Measurements from ENCODE around the gene CFAP61. TPM values are rescaled to one million over a fixed set of nuclear protein-coding genes. Genes with fewer than 3 reads are reported as not detected.

Gene CFAP61
- total and polyA plus RNA-seq, 2 donors from 2014 or later = 0.58 to 2.6 TPM

DNA sequence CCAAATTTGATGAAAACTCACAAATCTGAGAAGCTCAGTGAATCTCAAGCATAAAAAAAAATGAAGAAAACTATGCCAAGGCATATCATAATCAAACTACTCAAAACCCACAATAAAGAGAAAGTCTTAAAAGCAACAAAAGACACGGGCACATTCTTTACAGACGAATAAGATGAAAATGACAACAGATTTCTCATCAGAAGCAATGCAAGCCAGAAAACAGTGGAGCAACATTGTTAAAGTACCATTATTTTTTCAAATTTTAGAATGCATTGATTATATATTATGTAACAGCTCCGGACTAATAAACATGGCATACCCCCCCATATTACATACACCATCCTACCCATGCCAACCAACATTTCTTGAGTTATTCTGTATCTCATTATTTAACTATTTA is 260.2 kb downstream of the CFAP61 start:
- Histone ChIP-seq H3K4me1 (ENCODE audit: control insufficient read depth in 2 of 3, insufficient read depth in 2 of 3, low read depth in 1 of 3, low read length in 3 of 3) (no peaks in the 10 kb centered on the region), H3K4me3 (ENCODE audit: low read length in 3 of 3) (no peak overlapping the region), H3K36me3 (ENCODE audit: control insufficient read depth in 2 of 3, insufficient read depth in 3 of 3, low read length in 3 of 3) (no peaks in the 10 kb centered on the region), H3K9ac (ENCODE audit: low read length in 3 of 3) (no peak overlapping the region), H3K27me3 (ENCODE audit: control insufficient read depth, insufficient read depth, low read length) (no peaks in the 10 kb centered on the region), H3K9me3 (ENCODE audit: control insufficient read depth in 2 of 3, insufficient read depth in 1 of 3, low read length in 3 of 3) (peaks cover 0 to 2% (median 0%) of the 10 kb centered on the region in 3 donors), H3K27ac (ENCODE audit: low read depth in 2 of 2, low read length in 2 of 2) (no peak overlapping the region)
- no peak for TF ChIP-seq CTCF (IDR thresholded peaks at IDR 0.05; ENCODE audit: borderline replicate concordance, extremely low read depth, insufficient read depth)
- intact Hi-C loops (cut with DNase I) = no loop called here
- DNase-seq = no peak
- no peak for FAIRE-seq

DNA sequence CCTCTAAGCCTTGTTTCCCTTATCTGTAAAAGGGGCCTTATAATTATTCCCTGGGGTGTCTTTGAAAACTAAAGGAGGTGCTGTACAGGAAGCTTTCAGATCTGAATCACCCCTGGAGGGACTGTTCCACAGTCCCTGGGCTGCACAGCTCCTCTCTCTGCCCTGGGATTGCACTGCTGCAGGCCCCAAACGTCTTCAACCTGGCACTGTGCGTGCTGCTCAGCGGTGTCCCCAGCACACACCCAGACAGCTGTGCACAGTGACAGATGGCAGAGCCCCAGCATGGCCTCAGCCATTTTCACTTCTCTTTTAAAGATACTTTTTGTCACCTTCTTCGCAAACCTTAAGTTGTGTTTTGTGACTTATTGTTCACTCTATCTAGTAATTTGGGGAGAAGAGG is 264.9 kb downstream of the CFAP61 start:
- Histone ChIP-seq H3K4me1 (ENCODE audit: control insufficient read depth in 2 of 3, insufficient read depth in 2 of 3, low read depth in 1 of 3, low read length in 3 of 3) (no peaks in the 10 kb centered on the region), H3K9ac (ENCODE audit: low read length in 3 of 3) (no peak overlapping the region), H3K36me3 (ENCODE audit: control insufficient read depth in 2 of 3, insufficient read depth in 3 of 3, low read length in 3 of 3) (no peaks in the 10 kb centered on the region), H3K9me3 (ENCODE audit: control insufficient read depth in 2 of 3, insufficient read depth in 1 of 3, low read length in 3 of 3) (peaks cover 0 to 8% (median 2%) of the 10 kb centered on the region in 3 donors), H3K27me3 (ENCODE audit: control insufficient read depth, insufficient read depth, low read length) (no peaks in the 10 kb centered on the region), H3K4me3 (ENCODE audit: low read length in 3 of 3) (no peak overlapping the region), H3K27ac (ENCODE audit: low read depth in 2 of 2, low read length in 2 of 2) (no peak overlapping the region)
- FAIRE-seq (no peak), DNase-seq (no peak)
- intact Hi-C loops (cut with DNase I) = no loop called here
- TF ChIP-seq CTCF (IDR thresholded peaks at IDR 0.05; ENCODE audit: borderline replicate concordance, extremely low read depth, insufficient read depth) = no peak

DNA sequence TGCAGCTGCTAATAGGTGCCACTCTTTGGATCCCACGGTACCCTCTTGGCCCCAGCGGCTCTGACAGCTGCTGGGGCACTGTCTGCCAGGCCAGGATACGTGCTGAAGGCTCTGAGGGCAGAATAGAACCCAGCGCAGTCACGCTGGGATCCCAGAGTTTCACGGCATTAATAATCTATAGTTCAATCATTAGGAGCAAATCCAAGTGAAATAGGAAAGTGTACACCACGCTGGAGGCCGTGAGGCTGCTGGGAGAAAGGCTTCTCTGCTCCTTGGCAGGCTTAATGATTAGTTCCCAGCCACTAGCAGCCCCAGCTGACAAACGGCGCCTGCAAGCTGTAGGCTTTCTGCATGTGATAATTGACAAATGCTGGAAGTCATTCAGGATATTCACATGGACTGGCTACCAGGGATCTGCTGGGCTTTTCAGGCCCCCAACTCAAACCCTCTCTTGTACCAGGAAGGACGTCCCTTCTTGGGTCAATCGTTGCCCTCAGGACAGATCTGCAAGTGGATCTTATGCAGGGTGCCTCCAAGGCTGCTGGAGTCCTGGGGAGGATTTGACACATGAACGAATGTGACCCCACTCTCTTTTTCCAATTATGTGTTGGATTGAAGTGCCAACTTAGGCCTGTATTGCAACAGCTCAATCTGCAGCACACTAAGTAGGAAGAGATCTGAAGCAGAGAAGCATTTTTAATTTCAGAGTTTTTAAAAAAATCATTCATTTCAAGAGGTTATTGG is 265.5 kb downstream of the CFAP61 start:
- TF ChIP-seq CTCF (IDR thresholded peaks at IDR 0.05; ENCODE audit: borderline replicate concordance, extremely low read depth, insufficient read depth) = no peak
- no peak overlapping the region for H3K4me3 ChIP-seq (ENCODE audit: low read length in 3 of 3)
- H3K9me3 ChIP-seq (ENCODE audit: control insufficient read depth in 2 of 3, insufficient read depth in 1 of 3, low read length in 3 of 3) = peaks cover 0 to 9% (median 2%) of the 10 kb centered on the region in 3 donors
- intact Hi-C loops (cut with DNase I) = no loop called here
- no peak overlapping the region for H3K9ac ChIP-seq (ENCODE audit: low read length in 3 of 3)
- no peak overlapping the region for H3K27ac ChIP-seq (ENCODE audit: low read depth in 2 of 2, low read length in 2 of 2)
- no peaks in the 10 kb centered on the region for H3K27me3 ChIP-seq (ENCODE audit: control insufficient read depth, insufficient read depth, low read length)
- FAIRE-seq (no peak), DNase-seq (no peak)
- no peaks in the 10 kb centered on the region for H3K4me1 ChIP-seq (ENCODE audit: control insufficient read depth in 2 of 3, insufficient read depth in 2 of 3, low read depth in 1 of 3, low read length in 3 of 3)
- no peaks in the 10 kb centered on the region for H3K36me3 ChIP-seq (ENCODE audit: control insufficient read depth in 2 of 3, insufficient read depth in 3 of 3, low read length in 3 of 3)

Data from kidney (tissue), 14 donors.